ENCODE results near the gene SH2D3C.
A peak's percentile ranks its signal among the peaks of the same experiment; 100 is the strongest.

The SH2D3C gene

DNA sequence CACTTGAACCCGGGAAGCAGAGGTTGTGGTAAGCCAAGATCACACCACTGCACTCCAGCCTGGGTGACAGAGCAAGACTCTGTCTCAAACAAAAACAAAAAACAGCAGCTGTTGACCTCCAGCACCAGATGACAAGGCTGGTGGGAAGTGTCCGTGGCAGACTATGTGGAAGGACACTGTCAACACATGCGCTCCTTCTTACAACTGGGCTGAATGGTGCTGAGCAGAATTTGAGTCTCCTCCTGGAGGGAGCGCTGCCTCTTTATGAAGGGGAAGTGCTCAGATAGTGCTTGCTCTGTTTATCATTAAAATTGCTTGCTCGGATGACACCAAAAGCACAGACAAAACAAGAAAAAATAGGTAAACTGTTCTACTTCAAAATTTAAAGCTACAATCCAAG, 80.9 kb downstream of the SH2D3C start:
- no peak for ATAC-seq
- TF ChIP-seq OSR1 (CRISPR knock-in tag; IDR thresholded peaks at IDR 0.05), result no peak
- no peak for TF ChIP-seq ZNF565 (CRISPR knock-in tag; conservative IDR thresholded peaks at IDR 0.05; ENCODE audit: low read depth)
- TF ChIP-seq TOX (CRISPR knock-in tag; IDR thresholded peaks at IDR 0.05; ENCODE audit: borderline replicate concordance), result no peak
- TF ChIP-seq, protein P1, sequence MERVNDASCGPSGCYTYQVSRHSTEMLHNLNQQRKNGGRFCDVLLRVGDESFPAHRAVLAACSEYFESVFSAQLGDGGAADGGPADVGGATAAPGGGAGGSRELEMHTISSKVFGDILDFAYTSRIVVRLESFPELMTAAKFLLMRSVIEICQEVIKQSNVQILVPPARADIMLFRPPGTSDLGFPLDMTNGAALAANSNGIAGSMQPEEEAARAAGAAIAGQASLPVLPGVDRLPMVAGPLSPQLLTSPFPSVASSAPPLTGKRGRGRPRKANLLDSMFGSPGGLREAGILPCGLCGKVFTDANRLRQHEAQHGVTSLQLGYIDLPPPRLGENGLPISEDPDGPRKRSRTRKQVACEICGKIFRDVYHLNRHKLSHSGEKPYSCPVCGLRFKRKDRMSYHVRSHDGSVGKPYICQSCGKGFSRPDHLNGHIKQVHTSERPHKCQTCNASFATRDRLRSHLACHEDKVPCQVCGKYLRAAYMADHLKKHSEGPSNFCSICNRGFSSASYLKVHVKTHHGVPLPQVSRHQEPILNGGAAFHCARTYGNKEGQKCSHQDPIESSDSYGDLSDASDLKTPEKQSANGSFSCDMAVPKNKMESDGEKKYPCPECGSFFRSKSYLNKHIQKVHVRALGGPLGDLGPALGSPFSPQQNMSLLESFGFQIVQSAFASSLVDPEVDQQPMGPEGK (CRISPR knock-in tag; IDR thresholded peaks at IDR 0.05; ENCODE audit: borderline replicate concordance), result no peak
- TF ChIP-seq BACH2 (CRISPR knock-in tag; IDR thresholded peaks at IDR 0.05; ENCODE audit: borderline replicate concordance), result no peak
- TF ChIP-seq, protein P2, sequence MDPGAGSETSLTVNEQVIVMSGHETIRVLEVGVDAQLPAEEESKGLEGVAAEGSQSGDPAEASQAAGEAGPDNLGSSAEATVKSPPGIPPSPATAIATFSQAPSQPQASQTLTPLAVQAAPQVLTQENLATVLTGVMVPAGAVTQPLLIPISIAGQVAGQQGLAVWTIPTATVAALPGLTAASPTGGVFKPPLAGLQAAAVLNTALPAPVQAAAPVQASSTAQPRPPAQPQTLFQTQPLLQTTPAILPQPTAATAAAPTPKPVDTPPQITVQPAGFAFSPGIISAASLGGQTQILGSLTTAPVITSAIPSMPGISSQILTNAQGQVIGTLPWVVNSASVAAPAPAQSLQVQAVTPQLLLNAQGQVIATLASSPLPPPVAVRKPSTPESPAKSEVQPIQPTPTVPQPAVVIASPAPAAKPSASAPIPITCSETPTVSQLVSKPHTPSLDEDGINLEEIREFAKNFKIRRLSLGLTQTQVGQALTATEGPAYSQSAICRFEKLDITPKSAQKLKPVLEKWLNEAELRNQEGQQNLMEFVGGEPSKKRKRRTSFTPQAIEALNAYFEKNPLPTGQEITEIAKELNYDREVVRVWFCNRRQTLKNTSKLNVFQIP (CRISPR knock-in tag; IDR thresholded peaks at IDR 0.05; ENCODE audit: borderline replicate concordance, low read depth), result no peak
- TF ChIP-seq RARB (CRISPR knock-in tag; IDR thresholded peaks at IDR 0.05), result no peak
- TF ChIP-seq, protein P3, sequence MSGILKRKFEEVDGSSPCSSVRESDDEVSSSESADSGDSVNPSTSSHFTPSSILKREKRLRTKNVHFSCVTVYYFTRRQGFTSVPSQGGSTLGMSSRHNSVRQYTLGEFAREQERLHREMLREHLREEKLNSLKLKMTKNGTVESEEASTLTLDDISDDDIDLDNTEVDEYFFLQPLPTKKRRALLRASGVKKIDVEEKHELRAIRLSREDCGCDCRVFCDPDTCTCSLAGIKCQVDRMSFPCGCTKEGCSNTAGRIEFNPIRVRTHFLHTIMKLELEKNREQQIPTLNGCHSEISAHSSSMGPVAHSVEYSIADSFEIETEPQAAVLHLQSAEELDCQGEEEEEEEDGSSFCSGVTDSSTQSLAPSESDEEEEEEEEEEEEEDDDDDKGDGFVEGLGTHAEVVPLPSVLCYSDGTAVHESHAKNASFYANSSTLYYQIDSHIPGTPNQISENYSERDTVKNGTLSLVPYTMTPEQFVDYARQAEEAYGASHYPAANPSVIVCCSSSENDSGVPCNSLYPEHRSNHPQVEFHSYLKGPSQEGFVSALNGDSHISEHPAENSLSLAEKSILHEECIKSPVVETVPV (CRISPR knock-in tag; IDR thresholded peaks at IDR 0.05), result no peak

DNA sequence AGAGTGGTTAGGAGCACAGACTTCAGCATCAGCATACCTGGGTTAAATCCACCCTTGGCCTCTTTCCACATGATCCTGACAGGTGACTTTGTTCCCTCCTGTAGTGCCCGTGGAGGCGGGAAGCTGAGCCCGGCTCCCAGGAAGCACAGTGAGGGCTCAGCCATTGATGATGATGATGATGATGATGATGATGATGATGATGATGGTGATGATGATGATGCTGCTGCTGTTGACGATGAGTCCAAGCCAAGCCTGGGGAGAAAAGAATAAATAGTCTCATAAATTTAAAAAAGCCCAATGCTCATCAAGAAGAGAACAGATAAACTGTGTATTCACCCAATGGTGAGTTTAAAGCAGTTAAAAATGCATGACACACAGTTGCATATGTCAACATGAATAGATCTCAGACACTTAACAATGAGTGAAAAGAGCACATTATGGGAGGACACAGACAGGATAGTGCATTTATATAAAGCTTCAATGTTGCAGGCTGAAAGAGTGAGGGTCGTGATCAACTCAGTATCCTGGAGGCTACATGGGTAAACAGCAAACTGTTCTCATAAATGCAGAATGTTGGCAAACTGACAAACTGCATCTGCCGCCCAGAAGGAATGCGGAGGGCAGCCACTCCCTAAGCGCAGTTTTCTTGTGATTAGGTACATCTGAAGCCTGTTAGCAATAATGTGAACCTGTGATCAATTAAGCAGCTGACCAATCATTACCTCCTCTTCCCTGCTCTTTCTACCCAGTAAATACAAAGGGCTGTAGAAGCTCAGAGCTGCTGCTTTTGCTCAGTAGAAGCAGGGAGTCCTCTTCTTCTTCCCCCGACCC, 83.4 kb downstream of the SH2D3C start:
- no peak for TF ChIP-seq OSR1 (CRISPR knock-in tag; IDR thresholded peaks at IDR 0.05)
- no peak for TF ChIP-seq ZNF70 (CRISPR knock-in tag; IDR thresholded peaks at IDR 0.05)
- no peak for TF ChIP-seq TOX (CRISPR knock-in tag; IDR thresholded peaks at IDR 0.05; ENCODE audit: borderline replicate concordance)
- no peak for TF ChIP-seq ZC3H10 (CRISPR knock-in tag; IDR thresholded peaks at IDR 0.05)
- TF ChIP-seq SNAI2 (CRISPR knock-in tag; IDR thresholded peaks at IDR 0.05), result no peak
- no peak for TF ChIP-seq GLIS3 (CRISPR knock-in tag; IDR thresholded peaks at IDR 0.05)
- TF ChIP-seq, protein P1 (CRISPR knock-in tag; IDR thresholded peaks at IDR 0.05; ENCODE audit: borderline replicate concordance), result no peak
- TF ChIP-seq ZFP30 (CRISPR knock-in tag; IDR thresholded peaks at IDR 0.05), result no peak
- no peak for TF ChIP-seq ZNF565 (CRISPR knock-in tag; conservative IDR thresholded peaks at IDR 0.05; ENCODE audit: low read depth)
- no peak for TF ChIP-seq CSDC2 (CRISPR knock-in tag; IDR thresholded peaks at IDR 0.05)
- no peak for TF ChIP-seq ISL1 (CRISPR knock-in tag; IDR thresholded peaks at IDR 0.05)
- TF ChIP-seq, protein P4, sequence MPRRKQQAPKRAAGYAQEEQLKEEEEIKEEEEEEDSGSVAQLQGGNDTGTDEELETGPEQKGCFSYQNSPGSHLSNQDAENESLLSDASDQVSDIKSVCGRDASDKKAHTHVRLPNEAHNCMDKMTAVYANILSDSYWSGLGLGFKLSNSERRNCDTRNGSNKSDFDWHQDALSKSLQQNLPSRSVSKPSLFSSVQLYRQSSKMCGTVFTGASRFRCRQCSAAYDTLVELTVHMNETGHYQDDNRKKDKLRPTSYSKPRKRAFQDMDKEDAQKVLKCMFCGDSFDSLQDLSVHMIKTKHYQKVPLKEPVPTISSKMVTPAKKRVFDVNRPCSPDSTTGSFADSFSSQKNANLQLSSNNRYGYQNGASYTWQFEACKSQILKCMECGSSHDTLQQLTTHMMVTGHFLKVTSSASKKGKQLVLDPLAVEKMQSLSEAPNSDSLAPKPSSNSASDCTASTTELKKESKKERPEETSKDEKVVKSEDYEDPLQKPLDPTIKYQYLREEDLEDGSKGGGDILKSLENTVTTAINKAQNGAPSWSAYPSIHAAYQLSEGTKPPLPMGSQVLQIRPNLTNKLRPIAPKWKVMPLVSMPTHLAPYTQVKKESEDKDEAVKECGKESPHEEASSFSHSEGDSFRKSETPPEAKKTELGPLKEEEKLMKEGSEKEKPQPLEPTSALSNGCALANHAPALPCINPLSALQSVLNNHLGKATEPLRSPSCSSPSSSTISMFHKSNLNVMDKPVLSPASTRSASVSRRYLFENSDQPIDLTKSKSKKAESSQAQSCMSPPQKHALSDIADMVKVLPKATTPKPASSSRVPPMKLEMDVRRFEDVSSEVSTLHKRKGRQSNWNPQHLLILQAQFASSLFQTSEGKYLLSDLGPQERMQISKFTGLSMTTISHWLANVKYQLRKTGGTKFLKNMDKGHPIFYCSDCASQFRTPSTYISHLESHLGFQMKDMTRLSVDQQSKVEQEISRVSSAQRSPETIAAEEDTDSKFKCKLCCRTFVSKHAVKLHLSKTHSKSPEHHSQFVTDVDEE (CRISPR knock-in tag; IDR thresholded peaks at IDR 0.05), result no peak
- no peak for TF ChIP-seq BACH2 (CRISPR knock-in tag; IDR thresholded peaks at IDR 0.05; ENCODE audit: borderline replicate concordance)
- no peak for TF ChIP-seq ZNF8 (CRISPR knock-in tag; IDR thresholded peaks at IDR 0.05)
- TF ChIP-seq, protein P5, sequence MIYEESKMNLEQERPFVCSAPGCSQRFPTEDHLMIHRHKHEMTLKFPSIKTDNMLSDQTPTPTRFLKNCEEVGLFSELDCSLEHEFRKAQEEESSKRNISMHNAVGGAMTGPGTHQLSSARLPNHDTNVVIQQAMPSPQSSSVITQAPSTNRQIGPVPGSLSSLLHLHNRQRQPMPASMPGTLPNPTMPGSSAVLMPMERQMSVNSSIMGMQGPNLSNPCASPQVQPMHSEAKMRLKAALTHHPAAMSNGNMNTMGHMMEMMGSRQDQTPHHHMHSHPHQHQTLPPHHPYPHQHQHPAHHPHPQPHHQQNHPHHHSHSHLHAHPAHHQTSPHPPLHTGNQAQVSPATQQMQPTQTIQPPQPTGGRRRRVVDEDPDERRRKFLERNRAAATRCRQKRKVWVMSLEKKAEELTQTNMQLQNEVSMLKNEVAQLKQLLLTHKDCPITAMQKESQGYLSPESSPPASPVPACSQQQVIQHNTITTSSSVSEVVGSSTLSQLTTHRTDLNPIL (CRISPR knock-in tag; IDR thresholded peaks at IDR 0.05; ENCODE audit: low read depth), result no peak
- no peak for TF ChIP-seq RARB (CRISPR knock-in tag; IDR thresholded peaks at IDR 0.05)
- TF ChIP-seq PPARA (CRISPR knock-in tag; IDR thresholded peaks at IDR 0.05; ENCODE audit: borderline replicate concordance), result no peak
- TF ChIP-seq ESRRG (CRISPR knock-in tag; IDR thresholded peaks at IDR 0.05), result no peak
- TF ChIP-seq, protein P3 (CRISPR knock-in tag; IDR thresholded peaks at IDR 0.05), result no peak
- TF ChIP-seq ARNTL (CRISPR knock-in tag; IDR thresholded peaks at IDR 0.05; ENCODE audit: borderline replicate concordance, low read depth), result no peak
- peak; percentile 46 for ATAC-seq
